ENCODE results near the gene SLC25A6. TPM values are rescaled to one million over a fixed set of nuclear protein-coding genes. Genes with fewer than 3 reads are reported as not detected.
"Not testable (repeated sequence)": the region's sequence is repeated elsewhere in the genome, so short reads cannot be mapped to it uniquely, and the experiment has no call there.

SLC25A6 gene
- total RNA-seq, 2 experiments from 2014 or later, result 235 to 241 TPM

DNA sequence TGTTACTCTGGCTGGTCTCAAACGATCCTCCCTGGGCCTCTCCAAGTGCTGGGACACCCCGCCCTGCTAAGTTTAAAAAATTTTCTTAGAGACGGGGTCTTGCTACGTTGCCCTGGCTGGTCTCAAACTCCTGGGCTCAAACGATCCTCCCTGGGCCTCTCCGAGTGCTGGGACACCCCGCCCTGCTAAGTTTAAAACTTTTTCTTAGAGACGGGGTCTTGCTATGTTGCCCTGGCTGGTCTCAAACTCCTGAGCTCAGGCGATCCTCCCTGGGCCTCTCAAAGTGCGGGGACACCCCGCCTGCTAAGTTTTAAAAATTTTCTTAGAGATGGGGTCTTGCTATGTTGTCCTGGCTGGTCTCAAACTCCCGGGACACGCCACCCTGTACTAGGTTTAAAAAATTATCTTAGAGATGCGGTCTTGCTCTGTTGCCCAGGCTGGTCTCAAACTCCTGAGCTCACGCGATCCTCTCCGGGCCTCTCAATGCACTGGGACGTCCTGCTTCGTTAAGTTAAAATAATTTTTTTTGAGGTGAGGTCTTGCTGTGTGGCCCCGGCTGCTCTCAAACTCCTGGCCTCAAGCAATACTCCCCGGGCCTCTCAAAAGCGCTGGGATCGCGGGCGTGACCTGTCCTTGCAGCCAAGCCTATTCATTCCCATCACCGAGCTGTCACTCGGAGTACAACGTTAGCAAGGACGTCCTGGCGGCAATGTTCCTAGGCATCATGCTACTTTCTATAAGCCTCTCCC is 1.1 kb downstream of the SLC25A6 start:
- POLR2A ChIA-PET, result no interaction called here
- no peaks in the 10 kb centered on the region for H3K9me3 Mint-ChIP-seq
- no peaks in the 10 kb centered on the region for H3K27me3 Mint-ChIP-seq
- H3K4me3 Mint-ChIP-seq, result peak overlapping the region; percentile 94
- no peak for ATAC-seq (ENCODE audit: low read depth)
- H3K4me1 Mint-ChIP-seq, result peaks cover 29% of the 10 kb centered on the region
- H3K27ac Mint-ChIP-seq, result peak overlapping the region; percentile 95
- H3K36me3 Mint-ChIP-seq, result peaks cover 32% of the 10 kb centered on the region
- DNase-seq, result peak; percentile 10

DNA sequence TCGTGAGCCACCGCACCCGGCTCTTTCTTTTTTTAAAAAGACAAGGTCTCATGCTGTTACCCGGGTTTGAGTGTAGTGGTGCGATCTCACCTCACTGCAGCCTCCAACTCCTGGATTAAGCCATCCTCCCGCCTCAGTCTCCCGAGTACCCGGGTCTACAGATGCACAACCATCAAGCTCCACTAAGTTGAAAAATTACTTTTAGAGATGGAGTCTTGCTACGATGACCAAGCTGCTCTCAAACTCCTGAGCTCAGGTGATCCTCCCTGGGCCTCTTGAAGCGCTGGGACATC is 2.0 kb downstream of the SLC25A6 start:
- peaks cover 30% of the 10 kb centered on the region for H3K36me3 Mint-ChIP-seq
- no peak for ATAC-seq (ENCODE audit: low read depth)
- no peaks in the 10 kb centered on the region for H3K9me3 Mint-ChIP-seq
- no peak for DNase-seq
- no peak overlapping the region for H3K27ac Mint-ChIP-seq
- H3K27me3 Mint-ChIP-seq, result no peaks in the 10 kb centered on the region
- POLR2A ChIA-PET, result no interaction called here
- no peak overlapping the region for H3K4me3 Mint-ChIP-seq
- peaks cover 23% of the 10 kb centered on the region for H3K4me1 Mint-ChIP-seq

DNA sequence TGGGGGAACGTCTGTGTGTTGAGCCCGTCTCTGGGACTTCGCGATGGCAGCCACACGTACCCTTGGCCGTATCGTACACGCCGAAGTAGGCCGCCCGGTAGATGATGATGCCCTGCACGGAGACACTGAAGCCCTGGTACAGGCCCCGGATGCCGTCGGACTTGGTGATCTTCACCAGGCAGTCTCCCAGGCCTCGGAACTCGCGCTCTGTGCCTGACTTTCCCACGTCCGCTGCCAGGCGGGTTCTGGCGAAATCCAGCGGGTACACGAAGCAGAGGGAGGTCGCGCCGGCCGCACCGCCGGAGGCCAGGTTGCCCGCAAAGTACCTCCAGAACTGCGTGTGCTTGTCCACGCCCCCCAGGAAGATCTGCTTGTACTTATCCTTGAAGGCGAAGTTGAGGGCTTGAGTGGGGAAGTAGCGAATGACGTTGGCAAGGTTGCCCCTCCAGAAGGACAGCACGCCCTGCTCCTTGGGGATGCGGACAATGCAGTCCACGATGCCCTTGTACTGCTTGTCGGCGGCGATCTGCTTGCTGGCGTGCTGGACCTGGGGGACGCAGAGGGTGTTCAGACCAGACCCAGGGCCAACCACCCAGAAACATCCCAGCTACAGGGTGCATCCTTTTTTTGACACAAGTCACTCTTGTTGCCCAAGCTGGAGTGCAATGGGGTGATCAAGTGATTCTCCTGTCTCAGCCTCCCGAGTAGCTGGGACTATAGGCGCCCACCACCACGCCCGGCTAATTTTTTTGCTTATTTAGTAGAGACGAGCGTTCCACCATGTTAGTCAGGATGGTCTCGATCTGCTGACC is 2.5 kb downstream of the SLC25A6 start:
- H3K27ac Mint-ChIP-seq, result no peak overlapping the region
- H3K9me3 Mint-ChIP-seq, result no peaks in the 10 kb centered on the region
- H3K36me3 Mint-ChIP-seq, result peaks cover 33% of the 10 kb centered on the region
- POLR2A ChIA-PET, result no interaction called here
- ATAC-seq (ENCODE audit: low read depth) (no peak), DNase-seq (peak; percentile 26)
- H3K4me1 Mint-ChIP-seq, result peaks cover 20% of the 10 kb centered on the region
- no peak overlapping the region for H3K4me3 Mint-ChIP-seq
- no peaks in the 10 kb centered on the region for H3K27me3 Mint-ChIP-seq

DNA sequence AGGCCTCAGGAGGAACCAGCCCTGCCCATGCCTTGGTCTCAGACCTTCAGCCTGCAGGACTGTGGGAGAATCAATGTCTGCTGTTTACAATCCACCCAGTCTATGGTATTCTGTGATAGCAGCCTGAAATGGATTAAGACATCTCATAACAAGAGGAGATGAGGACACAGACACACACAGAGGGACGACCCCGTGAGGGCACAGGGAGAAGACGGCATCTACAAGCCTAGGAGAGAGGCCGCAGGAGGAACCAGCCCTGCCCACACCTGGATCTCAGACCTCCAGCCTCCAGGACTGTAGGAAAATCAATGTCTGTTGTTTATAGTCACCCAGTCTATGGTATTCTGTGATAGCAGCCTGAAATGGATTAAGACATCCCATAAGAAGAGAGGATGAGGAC is 3.3 kb downstream of the SLC25A6 start:
- Mint-ChIP-seq H3K4me3 (no peak overlapping the region), H3K36me3 (peaks cover 32% of the 10 kb centered on the region), H3K27ac (no peak overlapping the region), H3K4me1 (peaks cover 17% of the 10 kb centered on the region), H3K27me3 (no peaks in the 10 kb centered on the region), H3K9me3 (no peaks in the 10 kb centered on the region)
- POLR2A ChIA-PET, result no interaction called here
- ATAC-seq (ENCODE audit: low read depth) (no peak), DNase-seq (no peak)

DNA sequence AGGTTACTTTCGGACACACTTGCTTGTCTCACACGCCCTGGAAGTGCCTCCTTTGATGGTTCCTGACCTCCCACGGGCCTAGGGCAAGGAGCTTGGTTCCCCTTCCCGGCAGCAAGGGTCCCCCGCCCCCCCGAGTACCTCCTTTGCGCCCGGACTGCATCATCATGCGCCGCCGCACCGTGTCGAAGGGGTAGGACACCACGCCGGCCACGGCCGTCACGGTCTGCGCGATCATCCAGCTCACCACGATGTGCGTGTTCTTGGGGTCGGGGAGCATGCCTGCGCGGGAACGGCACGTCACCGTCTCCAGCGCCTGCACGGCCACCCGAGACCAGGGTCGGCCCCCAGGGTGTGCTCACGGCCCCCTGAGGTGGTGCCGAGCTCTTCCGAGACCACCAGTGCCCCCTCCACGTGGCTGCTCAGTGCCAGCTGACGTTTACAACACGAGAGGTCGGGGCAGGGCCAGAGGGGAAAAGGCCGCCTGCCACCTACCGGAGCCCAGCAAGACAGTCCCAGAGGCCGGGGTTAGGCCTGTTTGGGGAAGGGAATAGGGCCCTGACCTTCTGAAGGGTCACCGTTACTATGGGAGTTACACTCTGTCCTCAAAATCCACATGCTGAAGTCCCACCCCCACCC is 4.7 kb downstream of the SLC25A6 start:
- Mint-ChIP-seq H3K36me3 (peaks cover 31% of the 10 kb centered on the region), H3K4me3 (no peak overlapping the region), H3K9me3 (no peaks in the 10 kb centered on the region), H3K27ac (no peak overlapping the region), H3K4me1 (peaks cover 12% of the 10 kb centered on the region), H3K27me3 (no peaks in the 10 kb centered on the region)
- POLR2A ChIA-PET, result no interaction called here
- peak; percentile 21 for DNase-seq
- no peak for ATAC-seq (ENCODE audit: low read depth)

DNA sequence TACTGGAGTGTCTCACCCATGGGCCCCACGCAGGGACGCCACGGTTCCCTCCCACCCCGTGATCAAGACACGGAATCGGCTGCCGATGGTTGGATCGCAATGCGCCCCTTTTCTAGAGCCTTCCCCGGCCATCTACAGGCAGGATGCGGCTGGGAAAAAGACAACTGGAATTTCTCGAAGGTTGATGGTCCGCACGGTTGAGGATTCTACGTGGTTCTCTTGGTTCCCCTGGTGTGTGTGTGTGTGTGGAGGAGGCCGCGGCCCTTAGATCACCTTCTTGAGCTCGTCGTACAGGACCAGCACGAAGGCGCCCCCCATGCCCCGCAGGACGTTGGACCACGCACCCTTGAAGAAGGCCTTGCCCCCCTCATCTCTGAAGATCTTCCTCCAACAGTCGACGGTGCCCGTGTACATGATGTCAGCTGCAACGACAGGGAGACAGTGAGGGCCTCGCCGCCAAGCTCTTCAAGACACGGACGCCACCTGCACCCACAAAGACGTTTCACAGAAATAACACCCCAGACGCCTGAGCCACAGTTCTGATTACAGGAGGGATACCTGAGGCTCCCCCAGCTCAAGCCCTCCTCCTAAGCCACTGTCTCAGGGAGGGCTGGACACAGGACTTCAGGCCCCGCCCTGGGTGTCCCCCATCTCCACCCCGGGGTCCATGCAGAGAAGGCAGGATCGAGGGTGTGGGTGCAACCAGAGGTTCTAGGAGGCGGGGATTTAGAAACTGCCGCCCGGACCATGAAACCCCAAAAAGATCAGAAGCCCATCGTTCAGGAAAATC is 5.4 kb downstream of the SLC25A6 start:
- no peaks in the 10 kb centered on the region for H3K27me3 Mint-ChIP-seq
- peaks cover 12% of the 10 kb centered on the region for H3K4me1 Mint-ChIP-seq
- ATAC-seq (ENCODE audit: low read depth) (no peak), DNase-seq (no peak)
- no peak overlapping the region for H3K27ac Mint-ChIP-seq
- POLR2A ChIA-PET, result no interaction called here
- H3K9me3 Mint-ChIP-seq, result no peaks in the 10 kb centered on the region
- no peak overlapping the region for H3K4me3 Mint-ChIP-seq
- H3K36me3 Mint-ChIP-seq, result peaks cover 31% of the 10 kb centered on the region

DNA sequence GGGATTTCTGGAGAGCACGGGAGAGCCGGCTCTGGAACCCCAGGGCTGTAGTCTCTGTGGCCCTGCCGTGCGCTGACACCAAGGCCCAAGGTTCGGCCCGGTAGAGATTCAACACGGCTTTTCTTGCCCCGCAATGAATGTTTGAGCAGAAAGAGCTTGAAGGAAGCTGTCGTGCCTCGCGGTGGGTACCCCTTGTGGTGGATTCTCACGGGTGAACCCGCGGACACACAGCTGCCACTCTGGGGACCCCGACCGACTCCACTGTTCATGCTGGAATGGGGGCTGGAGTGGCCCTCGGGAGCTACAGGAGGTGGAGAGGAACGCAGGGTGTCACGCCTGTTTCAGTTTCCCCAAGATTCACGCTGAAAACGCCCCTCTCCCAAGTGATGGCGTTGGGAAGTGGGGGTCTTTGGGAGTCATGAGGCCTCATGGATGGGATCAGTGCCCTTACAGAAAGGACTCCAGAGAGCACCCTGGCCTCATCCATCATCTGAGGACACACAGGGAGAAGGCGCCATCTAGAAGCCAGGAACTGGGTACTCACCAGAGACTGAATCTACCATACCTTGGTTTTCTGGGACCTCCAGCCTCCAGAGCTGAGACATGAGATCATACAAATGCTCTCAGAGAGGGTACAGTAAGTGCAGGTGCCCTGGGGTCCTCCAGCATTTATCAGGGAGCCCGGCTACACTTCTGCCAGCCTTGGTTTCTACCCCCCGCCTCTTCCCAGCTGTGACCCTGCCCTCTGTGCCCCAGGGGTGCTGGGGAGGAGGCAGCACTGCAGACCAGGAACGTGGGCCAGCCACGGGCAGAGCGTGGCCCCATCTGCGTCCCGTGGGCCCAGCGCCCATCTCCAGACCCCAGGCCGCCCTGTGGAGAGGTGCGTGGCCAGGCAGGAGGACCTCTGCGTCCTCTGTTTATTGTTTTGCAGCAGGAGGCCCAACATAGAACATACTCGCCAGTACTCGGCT is 6.4 kb downstream of the SLC25A6 start:
- ATAC-seq (ENCODE audit: low read depth) (no peak), DNase-seq (no peak)
- peaks cover 31% of the 10 kb centered on the region for H3K36me3 Mint-ChIP-seq
- peaks cover 9% of the 10 kb centered on the region for H3K4me1 Mint-ChIP-seq
- no peaks in the 10 kb centered on the region for H3K9me3 Mint-ChIP-seq
- no peak overlapping the region for H3K4me3 Mint-ChIP-seq
- H3K27ac Mint-ChIP-seq, result no peak overlapping the region
- POLR2A ChIA-PET, result no interaction called here
- H3K27me3 Mint-ChIP-seq, result no peaks in the 10 kb centered on the region

DNA sequence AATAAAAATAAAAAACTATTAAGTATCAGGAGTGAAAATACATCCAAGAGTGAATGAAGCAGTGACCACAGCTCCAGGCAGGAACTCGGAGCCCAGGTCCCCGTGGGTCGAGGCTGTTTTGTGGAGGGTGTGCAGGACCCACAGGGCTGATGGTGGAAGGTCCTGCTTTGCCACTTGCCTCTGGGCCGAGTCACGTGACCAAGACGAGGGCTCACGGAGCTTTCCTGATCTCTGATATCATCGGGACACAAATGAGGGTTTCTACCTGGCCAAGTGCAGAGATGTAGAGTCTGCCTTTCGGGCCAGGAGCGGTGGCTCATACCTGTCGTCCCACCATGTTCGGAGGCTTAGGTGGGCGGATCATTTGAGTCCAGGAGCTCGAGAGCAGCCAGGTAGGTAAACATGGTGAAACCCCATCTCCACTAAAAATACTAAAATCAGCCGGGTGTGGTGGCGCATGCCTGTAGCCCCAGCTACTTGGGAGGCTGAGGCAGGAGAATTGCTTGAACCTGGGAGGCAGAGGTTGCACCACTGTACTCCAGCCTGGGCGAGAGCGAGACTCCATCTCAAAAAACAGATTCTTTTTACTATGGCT is 7.2 kb downstream of the SLC25A6 start:
- POLR2A ChIA-PET, result no interaction called here
- Mint-ChIP-seq H3K9me3 (no peaks in the 10 kb centered on the region), H3K36me3 (peaks cover 35% of the 10 kb centered on the region), H3K4me3 (no peak overlapping the region), H3K4me1 (peaks cover 12% of the 10 kb centered on the region), H3K27ac (no peak overlapping the region), H3K27me3 (no peaks in the 10 kb centered on the region)
- ATAC-seq (ENCODE audit: low read depth) (no peak), DNase-seq (no peak)

DNA sequence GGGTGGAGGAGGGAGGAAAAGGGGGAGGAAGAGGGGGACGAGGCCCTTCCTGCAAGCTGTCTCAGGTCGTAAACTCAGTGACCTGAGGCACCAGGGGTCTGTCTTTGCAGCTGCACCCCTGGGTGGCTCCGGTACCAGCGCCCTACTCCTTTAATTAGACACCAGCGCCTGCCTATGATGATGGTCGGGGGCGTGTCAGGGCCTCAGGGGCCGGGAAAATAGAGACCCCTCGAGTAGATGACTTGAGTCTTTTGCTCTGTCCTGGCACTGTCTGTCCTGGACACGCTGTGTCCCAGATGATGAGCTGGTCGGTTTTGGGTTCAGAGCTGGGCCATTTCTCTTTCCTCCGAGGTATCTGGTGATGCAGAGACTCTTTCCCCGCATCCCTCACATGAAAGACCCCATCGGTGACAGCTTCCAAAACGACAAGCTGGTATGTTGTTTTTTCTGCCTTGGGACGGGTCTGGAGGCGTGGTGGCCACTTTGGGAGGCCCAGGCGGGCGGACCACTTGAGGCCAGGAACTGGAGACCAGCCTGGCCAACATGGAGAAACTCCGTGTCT is 11.2 kb downstream of the SLC25A6 start:
- H3K27ac Mint-ChIP-seq, result no peak overlapping the region
- POLR2A ChIA-PET, result no interaction called here
- H3K4me3 Mint-ChIP-seq, result no peak overlapping the region
- ATAC-seq (ENCODE audit: low read depth), result no peak
- peaks cover 4% of the 10 kb centered on the region for H3K4me1 Mint-ChIP-seq
- peaks cover 13% of the 10 kb centered on the region for H3K36me3 Mint-ChIP-seq
- H3K9me3 Mint-ChIP-seq, result no peaks in the 10 kb centered on the region
- H3K27me3 Mint-ChIP-seq, result no peaks in the 10 kb centered on the region
- no peak for DNase-seq

DNA sequence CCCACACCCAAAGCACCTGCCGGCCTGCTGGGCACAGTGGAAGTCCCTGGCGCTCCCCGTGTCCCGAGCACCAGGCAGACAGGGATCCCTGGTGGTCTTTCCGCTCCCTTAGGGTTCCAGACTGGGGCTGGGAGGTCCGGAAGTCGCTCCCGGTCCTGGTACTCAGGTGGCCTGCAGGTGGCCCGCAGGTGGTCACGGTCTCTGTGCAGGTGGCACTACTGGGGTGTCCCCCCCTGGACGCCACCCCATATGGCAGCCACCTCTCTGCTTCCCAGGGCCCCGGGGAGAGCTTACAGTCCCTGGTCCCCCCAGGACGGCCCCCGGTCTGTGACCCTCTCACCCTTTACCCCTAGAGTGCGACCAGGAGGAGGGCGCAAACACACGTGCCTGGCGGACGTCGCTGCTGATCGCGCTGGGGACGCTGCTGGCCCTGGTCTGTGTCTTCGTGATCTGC is 13.6 kb downstream of the SLC25A6 start:
- peaks cover 4% of the 10 kb centered on the region for H3K4me1 Mint-ChIP-seq
- H3K27ac Mint-ChIP-seq, result no peak overlapping the region
- H3K4me3 Mint-ChIP-seq, result no peak overlapping the region
- no peaks in the 10 kb centered on the region for H3K27me3 Mint-ChIP-seq
- H3K36me3 Mint-ChIP-seq, result peaks cover 4% of the 10 kb centered on the region
- POLR2A ChIA-PET, result no interaction called here
- no peaks in the 10 kb centered on the region for H3K9me3 Mint-ChIP-seq
- ATAC-seq (ENCODE audit: low read depth) (no peak), DNase-seq (no peak)

DNA sequence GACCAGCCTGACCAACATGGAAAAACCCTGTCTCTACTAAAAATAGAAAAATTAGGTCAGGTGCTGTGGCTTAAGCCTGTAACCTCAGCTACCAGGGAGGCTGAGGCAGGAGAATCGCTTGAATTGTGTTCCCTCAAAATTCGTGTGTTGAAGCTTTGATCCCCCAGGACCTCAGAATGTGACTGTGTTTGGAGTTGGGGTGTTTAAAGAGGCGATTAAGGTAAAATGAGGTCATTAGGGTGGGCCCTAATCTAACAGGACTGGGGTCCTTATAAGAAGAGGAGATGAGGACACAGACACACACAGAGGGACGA is 23.6 kb downstream of the SLC25A6 start:
- H3K27me3 Mint-ChIP-seq, result no peaks in the 10 kb centered on the region
- DNase-seq (no peak), ATAC-seq (ENCODE audit: low read depth) (no peak)
- peaks cover 7% of the 10 kb centered on the region for H3K36me3 Mint-ChIP-seq
- no peaks in the 10 kb centered on the region for H3K9me3 Mint-ChIP-seq
- no peak overlapping the region for H3K4me3 Mint-ChIP-seq
- no peak overlapping the region for H3K27ac Mint-ChIP-seq
- POLR2A ChIA-PET, result no interaction called here
- H3K4me1 Mint-ChIP-seq, result no peaks in the 10 kb centered on the region

DNA sequence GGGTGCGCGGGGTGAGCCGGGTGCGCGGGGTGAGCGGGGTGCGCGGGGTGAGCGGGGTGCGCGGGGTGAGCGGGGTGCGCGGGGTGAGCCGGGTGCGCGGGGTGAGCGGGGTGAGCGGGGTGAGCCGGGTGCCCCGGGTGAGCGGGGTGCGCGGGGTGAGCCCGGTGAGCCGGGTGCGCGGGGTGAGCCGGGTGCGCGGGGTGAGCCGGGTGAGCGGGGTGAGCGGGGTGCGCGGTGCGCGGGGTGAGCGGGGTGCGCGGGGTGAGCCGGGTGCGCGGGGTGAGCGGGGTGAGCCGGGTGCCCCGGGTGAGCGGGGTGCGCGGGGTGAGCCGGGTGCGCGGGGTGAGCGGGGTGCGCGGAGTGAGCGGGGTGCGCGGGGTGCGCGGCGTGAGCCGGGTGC is 25.6 kb downstream of the SLC25A6 start:
- ATAC-seq (ENCODE audit: low read depth); DNase-seq; H3K4me3 Mint-ChIP-seq; POLR2A ChIA-PET; H3K9me3 Mint-ChIP-seq; H3K4me1 Mint-ChIP-seq; H3K27me3 Mint-ChIP-seq; H3K27ac Mint-ChIP-seq: not testable (repeated sequence)
- peaks cover 15% of the 10 kb centered on the region for H3K36me3 Mint-ChIP-seq
